ENCODE data around the gene DET1.
"Not testable (repeated sequence)": the region's sequence is repeated elsewhere in the genome, so short reads cannot be mapped to it uniquely, and the experiment has no call there.

Gene DET1

GRCh38 chr15:88546248-88547129 is at the start of gene DET1:
DET1 (minus strand) TSS chr15:88546681; CDS start chr15:88531705, 14,976 bp downstream.
- DNase-seq = peak; percentile 99

GRCh38 chr15:88591384-88591783 is 44.9 kb upstream of the DET1 start:
- no peak for DNase-seq

- no peak for DNase-seq
Observed at GRCh38 chr15:88590759-88591158, 44.3 kb upstream of the DET1 start.

- no peak for DNase-seq
Observed at GRCh38 chr15:88586401-88587162, 40.1 kb upstream of the DET1 start.

- no peak for DNase-seq
Observed at GRCh38 chr15:88580532-88580931, 34.1 kb upstream of the DET1 start.

- no peak for DNase-seq
Observed at GRCh38 chr15:88579322-88579721, 32.8 kb upstream of the DET1 start.

- DNase-seq = no peak
Observed at GRCh38 chr15:88574655-88575054, 28.2 kb upstream of the DET1 start.

GRCh38 chr15:88574077-88574476 is 27.6 kb upstream of the DET1 start:
- no peak for DNase-seq

- DNase-seq = no peak
Observed at GRCh38 chr15:88571852-88572259, 25.4 kb upstream of the DET1 start.

GRCh38 chr15:88571153-88571851 is 24.8 kb upstream of the DET1 start:
- no peak for DNase-seq

- no peak for DNase-seq
Observed at GRCh38 chr15:88568589-88568988, 22.1 kb upstream of the DET1 start.

GRCh38 chr15:88564741-88565140 is 18.3 kb upstream of the DET1 start:
- DNase-seq = no peak

GRCh38 chr15:88563638-88564037 is 17.2 kb upstream of the DET1 start:
- no peak for DNase-seq

GRCh38 chr15:88559565-88559964 is 13.1 kb upstream of the DET1 start:
- DNase-seq = not testable (repeated sequence)

- DNase-seq = not testable (repeated sequence)
Observed at GRCh38 chr15:88558026-88558425, 11.5 kb upstream of the DET1 start.

GRCh38 chr15:88548009-88548408 is 1.5 kb upstream of the DET1 start:
- DNase-seq = not testable (repeated sequence)

- not testable (repeated sequence) for DNase-seq
Observed at GRCh38 chr15:88545578-88546247, 768 bp downstream of the DET1 start.

GRCh38 chr15:88543065-88543776 is 3.3 kb downstream of the DET1 start:
- DNase-seq = no peak

GRCh38 chr15:88542342-88542733 is 4.1 kb downstream of the DET1 start:
- DNase-seq = no peak

GRCh38 chr15:88541709-88542341 is 4.7 kb downstream of the DET1 start:
- no peak for DNase-seq

- DNase-seq = not testable (repeated sequence)
Observed at GRCh38 chr15:88541111-88541510, 5.4 kb downstream of the DET1 start.

GRCh38 chr15:88540350-88540749 is 6.1 kb downstream of the DET1 start:
- not testable (repeated sequence) for DNase-seq

Data from NCI-H1048 (cell line).